Small intestine (tissue), 7 donors: Measurements from ENCODE around the gene CCDC92B. TPM values are rescaled to one million over a fixed set of nuclear protein-coding genes. Genes with fewer than 3 reads are reported as not detected.

ENCODE experiments used
- DNase-seq, 2 donors: peaks; one replicate each; pipeline versions ENCODE4 v3.0.0 to v3.0.0-alpha.2; 2013
- FAIRE-seq: peaks from 2 replicates; lab custom pipeline; 2012; peaks lifted over from hg19 to GRCh38; lab: Jason Lieb, UNC
- H3K27ac ChIP-seq, 3 donors: one replicate each; pipeline ENCODE4 v1.5.1; 2013; ENCODE audit warnings: low read length in 2 of 3, mild to moderate bottlenecking in 2 of 3, control low read depth in 1 of 3, inconsistent platforms in 1 of 3, low read depth in 1 of 3, moderate library complexity in 1 of 3
- H3K27me3 ChIP-seq, 3 donors: one replicate each; pipeline ENCODE4 v1.6.1; 2013; ENCODE audit warnings: low read length in 3 of 3, inconsistent platforms in 1 of 3; ENCODE audit not compliant: control insufficient read depth in 3 of 3, insufficient read depth in 3 of 3
- H3K36me3 ChIP-seq, 3 donors: one replicate each; pipeline ENCODE4 v1.6.1; 2013; ENCODE audit warnings: low read length in 3 of 3, inconsistent platforms in 1 of 3, low read depth in 1 of 3, mild to moderate bottlenecking in 1 of 3, moderate library complexity in 1 of 3; ENCODE audit not compliant: control insufficient read depth in 3 of 3, insufficient read depth in 2 of 3
- H3K4me1 ChIP-seq, 3 donors: one replicate each; pipeline ENCODE4 v1.6.1; 2013; ENCODE audit warnings: low read length in 2 of 3, inconsistent platforms in 1 of 3, low read depth in 1 of 3, mild to moderate bottlenecking in 1 of 3, moderate library complexity in 1 of 3; ENCODE audit not compliant: control insufficient read depth in 3 of 3, insufficient read depth in 2 of 3
- H3K4me3 ChIP-seq, 3 donors: one replicate each; pipeline ENCODE4 v1.5.1; 2013; ENCODE audit warnings: low read length in 3 of 3, control low read depth in 1 of 3, inconsistent platforms in 1 of 3, low read depth in 1 of 3, mild to moderate bottlenecking in 1 of 3, moderate library complexity in 1 of 3
- H3K9me3 ChIP-seq, 2 donors: one replicate each; pipeline ENCODE4 v1.6.1; 2013; ENCODE audit warnings: low read depth in 1 of 2, low read length in 1 of 2; ENCODE audit not compliant: control insufficient read depth in 2 of 2, insufficient read depth in 1 of 2
- WGBS, 3 donors: extraction: QIAGEN DNeasy Blood & Tissue Kit; methylation state at CpG; one replicate each; pipeline ENCODE4 v1.1.7; 2013; 5-methylcytosine and 5-hydroxymethylcytosine counted together
- polyA plus RNA-seq, 4 donors: library from polyadenylated mRNA; stranded (reverse) in 3 of 4; unstranded in 1 of 4; fragments of 200-250 nt in 3 of 4; fragments of 120-200 nt in 1 of 4; gene quantifications; one replicate each; pipeline versions ENCODE4 v1.2.1 to v1.2.3, GENCODE V29; 2013
- donor health status: healthy with polysubstance abuse.
- donor health status: control.
- donor health status: control.
- donor health status: Bipolar disorder and iron deficiency.
- donor health status: healthy.

Gene CCDC92B
- polyA plus RNA-seq, 4 donors = 0.22 to 1.2 (median 0.75) TPM; not detected in 1

GRCh38 chr17:2694381-2695242 is 54.8 kb downstream of the CCDC92B start:
- Histone ChIP-seq H3K4me1 (no peaks in the 10 kb centered on the region), H3K9me3 (no peaks in the 10 kb centered on the region), H3K27ac (no peak overlapping the region), H3K36me3 (peaks cover 35 to 97% (median 44%) of the 10 kb centered on the region in 3 donors), H3K27me3 (no peaks in the 10 kb centered on the region), H3K4me3 (no peak overlapping the region)
- DNase-seq = no peak
- FAIRE-seq = no peak
- WGBS, 3 donors = 91 to 94% (median 91%) methylated on average over 35 to 42 of the region's 42 CpGs

- H3K36me3 ChIP-seq = peaks cover 31 to 98% (median 40%) of the 10 kb centered on the region in 3 donors
- DNase-seq (peak in 1 of 2 donors; percentile 32), FAIRE-seq (no peak)
These were observed 55.7 kb downstream of the CCDC92B start for GRCh38 chr17:2693561-2694380.

GRCh38 chr17:2692781-2693135 is 56.7 kb downstream of the CCDC92B start:
- no peak for FAIRE-seq
- Histone ChIP-seq H3K4me3 (no peak overlapping the region), H3K9me3 (no peaks in the 10 kb centered on the region), H3K27ac (no peak overlapping the region), H3K4me1 (no peaks in the 10 kb centered on the region), H3K27me3 (no peaks in the 10 kb centered on the region), H3K36me3 (peaks cover 31 to 93% (median 38%) of the 10 kb centered on the region in 3 donors)
- no peak for DNase-seq
- 75 to 92% (median 92%) methylated on average over 1 to 14 of the region's 14 CpGs for WGBS, 3 donors

More at GRCh38 chr17:2693561-2694380, 55.7 kb downstream of the CCDC92B start:
- no peaks in the 10 kb centered on the region for H3K27me3 ChIP-seq
- no peak overlapping the region for H3K27ac ChIP-seq
- 78 to 84% (median 79%) methylated on average over 36 to 37 of the region's 37 CpGs for WGBS, 3 donors
- no peak overlapping the region for H3K4me3 ChIP-seq
- no peaks in the 10 kb centered on the region for H3K4me1 ChIP-seq
- H3K9me3 ChIP-seq = no peaks in the 10 kb centered on the region

- 86 to 96% (median 94%) methylated on average over 55 to 71 of the region's 71 CpGs for WGBS, 3 donors
- Histone ChIP-seq H3K27me3 (no peaks in the 10 kb centered on the region), H3K27ac (no peak overlapping the region), H3K36me3 (peaks cover 31 to 87% (median 34%) of the 10 kb centered on the region in 3 donors), H3K4me1 (no peaks in the 10 kb centered on the region), H3K9me3 (no peaks in the 10 kb centered on the region), H3K4me3 (no peak overlapping the region)
- FAIRE-seq (no peak), DNase-seq (no peak)
These were observed 57.3 kb downstream of the CCDC92B start for GRCh38 chr17:2691965-2692780.

- FAIRE-seq (no peak), DNase-seq (no peak)
- no peak overlapping the region for H3K27ac ChIP-seq
- H3K27me3 ChIP-seq = no peaks in the 10 kb centered on the region
- H3K36me3 ChIP-seq = peaks cover 31 to 78% (median 32%) of the 10 kb centered on the region in 3 donors
- no peaks in the 10 kb centered on the region for H3K4me1 ChIP-seq
- 93 to 95% (median 94%) methylated on average over 53 to 62 of the region's 62 CpGs for WGBS, 3 donors
- no peaks in the 10 kb centered on the region for H3K9me3 ChIP-seq
- H3K4me3 ChIP-seq = no peak overlapping the region
These were observed 58.2 kb downstream of the CCDC92B start for GRCh38 chr17:2691069-2691871.

- Histone ChIP-seq H3K27ac (no peak overlapping the region), H3K9me3 (no peaks in the 10 kb centered on the region), H3K4me1 (no peaks in the 10 kb centered on the region), H3K36me3 (peaks cover 27 to 75% (median 29%) of the 10 kb centered on the region in 3 donors), H3K27me3 (no peaks in the 10 kb centered on the region), H3K4me3 (no peak overlapping the region)
- no peak for FAIRE-seq
- DNase-seq = no peak
- WGBS, 3 donors = 90 to 92% (median 91%) methylated on average over 47 to 55 of the region's 55 CpGs
These were observed 59.0 kb downstream of the CCDC92B start for GRCh38 chr17:2690165-2691068.
